ENCODE data around the gene FANCC.
"Not testable (repeated sequence)": the region's sequence is repeated elsewhere in the genome, so short reads cannot be mapped to it uniquely, and the experiment has no call there.

The FANCC gene

GRCh38 chr9:95315108-95315746, 2.3 kb downstream of the FANCC start:
- no peak overlapping the region for H3K4me3 Mint-ChIP-seq
- H3K9me3 Mint-ChIP-seq, result no peaks in the 10 kb centered on the region
- peaks cover 23% of the 10 kb centered on the region for H3K27me3 Mint-ChIP-seq
- H3K4me1 Mint-ChIP-seq (ENCODE audit: low read depth), result peaks cover 26% of the 10 kb centered on the region
- no peak overlapping the region for H3K27ac Mint-ChIP-seq
- intact Hi-C loops (cut with micrococcal nuclease), result loop anchor here (10.0 kb wide), 1 partner anchor 560 kb away; the partner anchor contains the start of gene ERCC6L2
- H3K36me3 Mint-ChIP-seq (ENCODE audit: low read depth), result peaks cover 7% of the 10 kb centered on the region

- Mint-ChIP-seq H3K4me3 (peak overlapping the region; percentile 72), H3K4me1 (ENCODE audit: low read depth) (peaks cover 26% of the 10 kb centered on the region), H3K9me3 (no peaks in the 10 kb centered on the region), H3K27me3 (peaks cover 23% of the 10 kb centered on the region), H3K36me3 (ENCODE audit: low read depth) (peaks cover 7% of the 10 kb centered on the region), H3K27ac (no peak overlapping the region)
- intact Hi-C loops (cut with micrococcal nuclease), result loop anchor here (10.0 kb wide), 1 partner anchor 562 kb away; the partner anchor contains the start of gene ERCC6L2
Measured at GRCh38 chr9:95313010-95313498, 4.5 kb downstream of the FANCC start.

- Mint-ChIP-seq H3K36me3 (ENCODE audit: low read depth) (no peaks in the 10 kb centered on the region), H3K27ac (no peak overlapping the region), H3K9me3 (no peaks in the 10 kb centered on the region), H3K27me3 (peaks cover 23% of the 10 kb centered on the region), H3K4me3 (no peak overlapping the region), H3K4me1 (ENCODE audit: low read depth) (peaks cover 26% of the 10 kb centered on the region)
- intact Hi-C loops (cut with micrococcal nuclease), result loop anchor here (10.0 kb wide), 1 partner anchor 563 kb away; the partner anchor contains the start of gene ERCC6L2
Measured at GRCh38 chr9:95311961-95312360, 5.5 kb downstream of the FANCC start.

DNA sequence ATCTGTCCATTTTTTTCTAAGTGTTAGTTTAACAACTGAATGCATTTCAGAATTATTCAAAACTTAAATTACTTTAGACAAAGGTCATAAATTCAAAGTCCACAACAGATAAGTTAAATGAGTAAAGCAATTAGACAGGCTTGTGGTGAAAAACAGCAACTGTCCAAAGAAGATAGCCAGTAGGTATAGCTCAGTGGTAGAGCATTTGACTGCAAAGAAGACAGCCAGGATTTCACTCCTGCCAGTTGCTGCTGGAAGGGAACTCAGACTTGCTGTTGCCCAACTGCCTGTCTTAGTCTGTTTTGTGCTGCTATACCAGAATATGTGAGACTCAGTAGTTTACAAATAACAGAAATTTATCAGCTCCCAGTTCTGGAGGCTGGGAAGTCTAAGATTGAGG, 10.0 kb downstream of the FANCC start:
- Mint-ChIP-seq H3K4me1 (ENCODE audit: low read depth) (peaks cover 7% of the 10 kb centered on the region), H3K9me3 (no peaks in the 10 kb centered on the region), H3K36me3 (ENCODE audit: low read depth) (no peaks in the 10 kb centered on the region), H3K4me3 (no peak overlapping the region), H3K27me3 (peaks cover 5% of the 10 kb centered on the region), H3K27ac (no peak overlapping the region)
- intact Hi-C loops (cut with micrococcal nuclease), result no loop called here

GRCh38 chr9:95306819-95307218, 10.7 kb downstream of the FANCC start:
- Mint-ChIP-seq H3K36me3 (ENCODE audit: low read depth) (no peaks in the 10 kb centered on the region), H3K9me3 (no peaks in the 10 kb centered on the region), H3K4me3 (no peak overlapping the region), H3K4me1 (ENCODE audit: low read depth) (peaks cover under 1% of the 10 kb centered on the region), H3K27me3 (no peaks in the 10 kb centered on the region), H3K27ac (no peak overlapping the region)
- intact Hi-C loops (cut with micrococcal nuclease), result no loop called here

GRCh38 chr9:95305770-95306492, 11.6 kb downstream of the FANCC start:
- Mint-ChIP-seq H3K9me3 (no peaks in the 10 kb centered on the region), H3K27ac (no peak overlapping the region), H3K4me3 (no peak overlapping the region), H3K27me3 (no peaks in the 10 kb centered on the region), H3K4me1 (ENCODE audit: low read depth) (no peaks in the 10 kb centered on the region), H3K36me3 (ENCODE audit: low read depth) (no peaks in the 10 kb centered on the region)
- intact Hi-C loops (cut with micrococcal nuclease), result no loop called here

DNA sequence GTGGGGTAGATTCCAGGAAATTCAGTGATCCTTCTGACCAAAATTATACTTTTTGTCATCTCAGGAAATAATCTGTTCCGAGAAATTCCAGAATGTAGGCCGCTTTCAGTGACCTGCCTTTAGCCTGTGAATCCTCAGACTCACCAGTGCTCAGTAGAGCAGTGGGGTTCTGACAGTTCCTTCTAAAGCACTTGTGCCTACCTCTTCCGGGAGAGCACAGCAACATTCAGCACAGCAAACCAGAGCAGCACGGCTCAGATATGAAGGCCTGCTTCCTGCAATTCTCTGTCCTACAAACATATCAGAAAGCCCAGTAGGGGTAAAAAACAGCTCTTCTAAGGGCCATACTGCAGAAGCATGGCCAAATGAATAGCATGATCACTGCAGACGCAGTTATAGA, 15.0 kb downstream of the FANCC start:
- H3K4me3 Mint-ChIP-seq, result no peak overlapping the region
- no peaks in the 10 kb centered on the region for H3K4me1 Mint-ChIP-seq (ENCODE audit: low read depth)
- intact Hi-C loops (cut with micrococcal nuclease), result no loop called here
- H3K27ac Mint-ChIP-seq, result no peak overlapping the region
- no peaks in the 10 kb centered on the region for H3K27me3 Mint-ChIP-seq
- no peaks in the 10 kb centered on the region for H3K9me3 Mint-ChIP-seq
- H3K36me3 Mint-ChIP-seq (ENCODE audit: low read depth), result no peaks in the 10 kb centered on the region

DNA sequence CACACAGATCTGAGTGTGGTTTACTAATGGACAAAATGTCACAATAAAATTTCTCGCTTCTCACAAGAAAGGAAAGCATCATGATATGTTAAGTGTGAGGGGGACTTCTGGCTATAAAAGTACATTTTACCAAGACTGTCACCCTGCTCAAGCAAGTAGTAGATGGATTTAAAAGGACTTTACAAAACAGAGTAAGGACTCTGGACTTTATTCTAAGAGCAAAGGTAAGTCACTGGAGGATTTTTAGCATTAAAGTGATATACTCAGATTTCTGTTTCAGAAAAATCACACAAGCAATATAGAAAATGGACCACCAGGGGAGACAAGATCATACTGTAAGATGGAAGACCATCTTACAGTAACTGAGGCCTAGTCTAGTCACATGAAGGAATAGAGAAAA, 19.7 kb downstream of the FANCC start:
- Mint-ChIP-seq H3K4me3 (no peak overlapping the region), H3K9me3 (no peaks in the 10 kb centered on the region), H3K27ac (no peak overlapping the region), H3K27me3 (no peaks in the 10 kb centered on the region), H3K36me3 (ENCODE audit: low read depth) (no peaks in the 10 kb centered on the region), H3K4me1 (ENCODE audit: low read depth) (no peaks in the 10 kb centered on the region)
- intact Hi-C loops (cut with micrococcal nuclease), result no loop called here

GRCh38 chr9:95297316-95297715, 20.2 kb downstream of the FANCC start:
- H3K27me3 Mint-ChIP-seq, result no peaks in the 10 kb centered on the region
- no peaks in the 10 kb centered on the region for H3K4me1 Mint-ChIP-seq (ENCODE audit: low read depth)
- H3K4me3 Mint-ChIP-seq, result no peak overlapping the region
- no peaks in the 10 kb centered on the region for H3K36me3 Mint-ChIP-seq (ENCODE audit: low read depth)
- peaks cover under 1% of the 10 kb centered on the region for H3K9me3 Mint-ChIP-seq
- no peak overlapping the region for H3K27ac Mint-ChIP-seq
- intact Hi-C loops (cut with micrococcal nuclease), result no loop called here

GRCh38 chr9:95296761-95297160, 20.7 kb downstream of the FANCC start:
- intact Hi-C loops (cut with micrococcal nuclease), result no loop called here
- H3K4me3 Mint-ChIP-seq, result no peak overlapping the region
- H3K27ac Mint-ChIP-seq, result no peak overlapping the region
- peaks cover 4% of the 10 kb centered on the region for H3K36me3 Mint-ChIP-seq (ENCODE audit: low read depth)
- peaks cover 6% of the 10 kb centered on the region for H3K9me3 Mint-ChIP-seq
- H3K27me3 Mint-ChIP-seq, result no peaks in the 10 kb centered on the region
- no peaks in the 10 kb centered on the region for H3K4me1 Mint-ChIP-seq (ENCODE audit: low read depth)

GRCh38 chr9:95293296-95293695, 24.2 kb downstream of the FANCC start:
- H3K36me3 Mint-ChIP-seq (ENCODE audit: low read depth); H3K27ac Mint-ChIP-seq; intact Hi-C loops (cut with micrococcal nuclease); H3K9me3 Mint-ChIP-seq; H3K4me3 Mint-ChIP-seq; H3K27me3 Mint-ChIP-seq; H3K4me1 Mint-ChIP-seq (ENCODE audit: low read depth): not testable (repeated sequence)

DNA sequence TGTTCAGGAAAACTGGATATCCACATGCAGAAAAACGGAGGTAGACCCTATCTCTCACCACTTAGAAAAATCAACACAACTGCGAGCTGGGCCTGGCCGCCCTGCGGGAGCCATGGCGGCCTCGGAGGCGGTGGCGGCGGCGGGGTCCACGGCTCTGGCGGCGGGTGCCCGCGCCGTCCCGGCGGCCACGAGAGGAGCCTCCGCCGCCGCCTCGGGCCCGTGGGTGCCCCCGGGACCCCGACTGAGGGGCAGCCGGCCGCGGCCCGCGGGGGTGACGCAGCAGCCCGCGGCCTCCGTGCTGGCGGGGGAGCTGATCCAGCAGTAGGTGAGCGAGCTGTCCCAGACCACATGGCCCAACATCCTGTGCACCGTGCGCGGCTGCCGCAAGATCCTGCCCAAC, 25.3 kb downstream of the FANCC start:
- Mint-ChIP-seq H3K4me1 (ENCODE audit: low read depth) (no peaks in the 10 kb centered on the region), H3K27me3 (no peaks in the 10 kb centered on the region), H3K9me3 (peaks cover 8% of the 10 kb centered on the region), H3K36me3 (ENCODE audit: low read depth) (peaks cover 6% of the 10 kb centered on the region), H3K4me3 (no peak overlapping the region), H3K27ac (no peak overlapping the region)
- intact Hi-C loops (cut with micrococcal nuclease), result no loop called here

DNA sequence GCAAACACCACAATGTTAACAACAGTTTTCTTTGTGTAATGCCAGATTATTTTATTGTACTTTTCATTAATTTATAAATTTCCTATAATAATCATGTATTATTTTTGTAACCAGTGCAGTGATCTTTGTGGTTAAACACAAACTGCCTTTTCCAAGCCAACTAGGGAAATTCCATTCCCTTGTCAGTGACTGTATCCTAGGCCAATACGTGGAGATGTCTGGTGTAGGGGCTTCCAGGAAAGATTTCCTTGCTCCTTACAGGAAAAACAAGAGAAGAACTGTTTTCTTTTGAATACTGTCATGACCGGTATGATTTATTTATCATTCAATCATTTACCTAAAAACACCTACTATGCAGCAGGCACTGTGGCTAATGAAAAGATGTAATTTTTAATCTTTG, 31.4 kb downstream of the FANCC start:
- Mint-ChIP-seq H3K4me3 (no peak overlapping the region), H3K36me3 (ENCODE audit: low read depth) (no peaks in the 10 kb centered on the region), H3K27me3 (no peaks in the 10 kb centered on the region), H3K4me1 (ENCODE audit: low read depth) (no peaks in the 10 kb centered on the region), H3K9me3 (peaks cover 4% of the 10 kb centered on the region), H3K27ac (no peak overlapping the region)
- intact Hi-C loops (cut with micrococcal nuclease), result no loop called here

DNA sequence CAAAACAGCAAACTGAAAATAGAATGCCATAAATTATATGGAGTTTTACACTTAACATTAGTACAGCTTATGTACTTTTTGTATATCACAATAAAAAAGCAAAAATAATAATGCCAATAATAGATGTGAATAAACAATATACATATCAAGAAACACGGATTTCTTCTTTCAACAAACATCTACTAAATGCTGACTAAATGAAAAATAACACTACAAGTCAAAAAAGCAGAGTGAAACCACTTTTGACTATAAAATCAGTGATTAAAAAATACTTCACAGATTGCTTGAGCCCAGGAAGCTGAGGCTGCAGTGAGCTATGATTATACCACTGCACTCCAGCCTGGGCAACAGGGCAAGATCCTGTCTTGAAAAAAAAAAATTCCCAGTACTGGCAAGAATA, 32.2 kb downstream of the FANCC start:
- no peaks in the 10 kb centered on the region for H3K36me3 Mint-ChIP-seq (ENCODE audit: low read depth)
- peaks cover 13% of the 10 kb centered on the region for H3K9me3 Mint-ChIP-seq
- H3K27me3 Mint-ChIP-seq, result no peaks in the 10 kb centered on the region
- H3K27ac Mint-ChIP-seq, result no peak overlapping the region
- no peak overlapping the region for H3K4me3 Mint-ChIP-seq
- intact Hi-C loops (cut with micrococcal nuclease), result no loop called here
- H3K4me1 Mint-ChIP-seq (ENCODE audit: low read depth), result no peaks in the 10 kb centered on the region

Data from dendritic cell treated with granulocyte-macrophage colony-stimulating factor and Interleukin-4, amounts not matched to agents 40 ng/mL and 50 ng/mL, for 4 days (primary cell).